HG02840 (cell line): ENCODE data around the gene SIGLEC5.
A peak's percentile ranks its signal among the peaks of the same experiment; 100 is the strongest.

Source experiments
- ATAC-seq: cut with Tn5 transposase; IDR thresholded peaks from one replicate; pipeline ENCODE4 v1.9.1; 2021; ENCODE audit warnings: mild to moderate bottlenecking, moderate library complexity, moderate number of reproducible peaks; ENCODE audit not compliant: unreplicated experiment, low FRiP score

SIGLEC5 gene

GRCh38 chr19:51628153-51628939 lies 1.9 kb downstream of the SIGLEC5 start:
- ATAC-seq, result no peak

GRCh38 chr19:51627491-51628138 lies 2.6 kb downstream of the SIGLEC5 start:
- no peak for ATAC-seq

GRCh38 chr19:51626675-51627074 lies 3.5 kb downstream of the SIGLEC5 start:
- no peak for ATAC-seq

DNA sequence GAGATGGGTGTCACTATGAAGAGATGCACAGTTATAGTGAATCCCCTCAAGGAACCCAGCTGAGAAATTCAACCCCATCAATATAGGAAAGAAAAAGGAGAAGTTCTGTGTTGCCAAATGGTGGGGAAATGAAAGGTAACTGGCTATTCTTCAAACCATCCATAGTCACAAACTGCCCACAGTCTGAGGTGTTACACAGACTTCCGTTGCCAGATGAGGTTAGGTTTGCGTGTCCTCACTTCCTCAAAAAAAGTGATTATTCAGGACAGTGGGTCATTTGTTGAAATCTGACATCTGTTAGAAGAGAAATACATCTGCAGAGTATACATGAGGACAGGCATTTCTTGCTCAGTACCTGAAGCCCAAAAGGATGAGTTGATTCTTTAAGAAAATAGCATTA lies 9.0 kb downstream of the SIGLEC5 start:
- no peak for ATAC-seq

DNA sequence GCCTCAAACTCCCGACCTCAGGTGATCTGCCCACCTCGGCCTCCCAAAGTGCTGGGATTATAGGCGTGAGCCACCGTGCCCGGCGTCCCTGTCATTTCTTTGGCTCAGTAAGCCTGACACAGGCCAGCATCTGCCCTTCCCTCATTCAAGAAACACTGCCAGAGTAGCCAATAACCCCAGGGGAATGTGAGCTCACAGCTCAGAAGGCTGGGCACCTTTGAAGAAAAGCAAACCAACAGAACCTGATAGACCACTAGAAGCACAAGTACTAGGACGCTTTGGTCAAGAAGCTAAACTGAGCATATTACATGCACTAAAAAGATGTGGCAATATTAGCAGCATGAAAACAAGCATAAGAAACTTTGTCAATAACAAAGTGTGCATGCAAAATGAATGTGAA lies 14.2 kb downstream of the SIGLEC5 start:
- no peak for ATAC-seq

- no peak for ATAC-seq
These were observed 15.4 kb downstream of the SIGLEC5 start for GRCh38 chr19:51614789-51615188.

DNA sequence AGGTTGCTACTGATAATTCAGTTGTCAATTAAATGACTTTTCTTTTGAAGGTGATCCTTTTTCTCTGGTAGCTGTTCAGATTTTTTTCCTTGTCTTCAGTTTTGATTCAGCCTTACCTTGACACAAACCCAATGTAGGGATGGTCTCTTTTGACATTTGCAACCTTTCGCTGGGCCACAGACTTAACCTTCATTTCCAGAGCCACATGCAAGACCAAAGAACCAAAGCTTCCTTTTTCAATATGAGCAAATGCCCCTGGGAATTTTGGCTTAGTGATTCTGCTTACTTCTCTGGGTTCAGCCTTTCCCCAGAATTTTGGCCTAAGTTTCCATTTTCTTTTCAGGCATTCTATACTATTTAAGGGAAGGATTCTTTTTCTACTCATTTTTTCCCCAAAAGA lies 19.6 kb downstream of the SIGLEC5 start:
- ATAC-seq, result no peak

DNA sequence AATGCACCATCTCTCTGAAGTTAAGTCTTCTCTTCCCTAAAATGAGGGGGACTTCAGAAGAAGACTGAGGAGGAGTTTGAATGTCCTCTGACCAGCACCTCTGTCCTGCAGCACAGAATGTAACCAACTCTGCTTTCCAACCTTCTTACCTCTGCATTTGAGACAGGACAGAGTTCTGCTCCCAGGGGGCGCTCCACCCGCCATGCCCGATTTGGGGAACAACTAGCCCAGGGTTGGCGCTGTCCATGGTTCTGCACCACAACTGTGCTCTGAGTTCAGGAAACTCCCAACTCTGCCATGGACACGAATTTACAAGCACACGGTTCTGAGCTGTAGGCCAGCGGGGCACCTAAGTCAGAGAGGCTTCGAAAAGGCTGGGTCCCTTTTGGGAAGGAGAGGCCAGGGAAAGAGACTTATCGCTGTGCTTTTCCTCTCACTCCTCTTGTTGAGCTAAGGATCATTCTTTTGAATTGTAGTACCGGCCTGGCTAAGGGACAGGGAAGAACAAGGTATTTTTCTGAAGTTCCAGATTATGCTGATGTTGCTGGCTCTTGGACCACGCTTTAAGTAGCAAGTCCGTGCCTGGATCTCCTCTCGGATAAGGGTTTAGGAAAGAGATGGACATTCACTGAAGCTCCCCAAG lies 22.2 kb downstream of the SIGLEC5 start:
- no peak for ATAC-seq

- ATAC-seq, result peak; percentile 95
These were observed 23.1 kb downstream of the SIGLEC5 start for GRCh38 chr19:51607077-51607476.

- no peak for ATAC-seq
These were observed 27.9 kb downstream of the SIGLEC5 start for GRCh38 chr19:51602189-51602854.

GRCh38 chr19:51600940-51601580 lies 29.1 kb downstream of the SIGLEC5 start:
- no peak for ATAC-seq

- no peak for ATAC-seq
These were observed 31.1 kb downstream of the SIGLEC5 start for GRCh38 chr19:51599084-51599483.

GRCh38 chr19:51598159-51598915 lies 31.9 kb downstream of the SIGLEC5 start:
- no peak for ATAC-seq

- ATAC-seq, result no peak
These were observed 34.7 kb downstream of the SIGLEC5 start for GRCh38 chr19:51595190-51596175.

DNA sequence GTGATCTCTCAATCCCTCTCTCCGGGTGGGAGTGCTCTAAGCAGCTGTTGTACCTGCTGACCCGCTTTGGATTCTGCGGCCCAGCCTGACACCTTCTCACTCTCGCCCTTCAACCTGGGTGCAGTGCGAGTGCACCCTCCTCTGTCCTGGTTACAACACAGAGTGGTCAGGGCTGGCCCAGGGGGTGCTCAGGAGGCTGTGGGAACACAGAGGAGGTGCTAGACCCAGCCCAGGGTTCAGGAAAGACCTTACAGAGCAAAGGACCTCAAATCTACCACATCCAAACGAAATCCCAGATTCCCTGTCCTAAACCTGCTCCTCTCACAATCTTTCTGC lies 35.5 kb downstream of the SIGLEC5 start:
- no peak for ATAC-seq

DNA sequence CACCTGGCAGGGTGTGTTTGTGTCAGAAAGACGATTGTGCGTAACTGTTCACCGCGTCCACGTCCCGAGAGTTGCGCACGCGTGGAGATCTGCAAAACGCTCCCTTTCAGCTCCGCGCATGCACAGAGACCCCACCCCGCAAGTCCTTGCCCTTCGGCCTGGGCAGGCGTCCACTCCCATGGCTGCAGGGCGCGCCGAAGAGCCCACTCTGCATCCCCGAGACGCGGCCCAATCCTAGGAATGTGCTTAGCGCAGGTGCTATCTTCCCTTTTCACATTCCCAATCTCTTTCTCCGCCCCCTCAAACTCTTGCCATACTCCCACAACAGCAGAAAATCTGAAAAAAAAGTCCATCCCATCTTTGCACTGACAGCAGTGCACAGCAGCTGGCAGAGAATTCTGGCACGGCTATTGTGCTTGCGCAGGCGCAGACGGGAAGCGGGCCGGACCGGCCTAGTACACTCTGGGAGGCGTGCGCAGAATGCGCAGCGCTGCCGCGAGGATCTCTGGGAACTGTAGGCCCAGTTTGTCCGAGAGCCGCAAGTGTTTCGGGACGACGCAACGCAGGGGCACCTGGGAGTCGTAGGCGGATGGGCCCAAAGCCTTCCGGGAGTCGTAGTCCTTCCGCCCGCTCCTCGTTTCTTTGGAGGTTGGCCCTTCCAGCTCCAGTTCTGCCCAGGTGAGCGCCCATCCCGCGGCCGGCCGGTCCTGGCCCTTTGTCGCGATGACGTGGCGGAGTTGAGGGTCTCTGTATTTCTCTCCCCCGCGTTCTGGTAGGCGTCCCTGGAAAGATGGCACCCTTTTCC lies 36.0 kb downstream of the SIGLEC5 start:
- ATAC-seq, result peak; percentile 98

DNA sequence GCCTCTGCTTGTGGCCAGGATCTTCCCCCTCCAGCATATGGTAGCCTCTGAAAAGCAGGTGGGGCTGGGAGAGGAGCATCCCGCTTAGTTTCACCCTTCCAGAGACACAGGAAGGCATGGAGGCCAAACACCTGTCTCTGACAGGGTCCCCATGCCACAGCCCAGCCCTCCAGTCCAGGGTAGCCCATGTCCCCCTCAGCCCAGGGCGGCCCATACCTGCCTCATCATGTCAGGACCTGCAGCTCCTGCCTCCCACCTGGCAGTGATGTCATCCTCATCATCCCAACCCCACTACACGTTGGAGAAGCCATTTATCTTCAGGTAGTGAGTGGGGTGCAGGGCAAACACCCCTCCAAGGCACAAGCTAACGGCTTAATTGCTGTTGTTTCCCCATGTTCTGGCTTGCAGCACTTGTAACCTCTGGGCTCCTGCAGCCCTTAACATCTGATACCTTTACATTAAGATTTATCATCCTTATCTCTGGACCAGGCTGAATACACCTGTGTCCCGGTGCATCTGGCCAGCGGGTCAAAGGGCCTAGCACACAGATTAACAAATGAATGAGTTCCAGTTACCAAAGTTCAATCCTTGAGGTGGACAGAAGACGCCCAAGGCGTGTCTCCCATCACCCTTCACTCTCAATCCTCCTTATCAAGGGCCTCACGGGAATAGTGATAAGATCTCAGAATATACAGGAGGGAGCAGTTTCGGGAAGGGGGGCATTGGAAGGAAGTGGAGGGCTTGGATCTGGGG lies 36.9 kb downstream of the SIGLEC5 start:
- no peak for ATAC-seq
